ENCODE data around the gene LINC00237.

LINC00237 gene

GRCh38 chr20:21096321-21097043 is 9.7 kb downstream of the LINC00237 start:
- DNase-seq = no peak

DNA sequence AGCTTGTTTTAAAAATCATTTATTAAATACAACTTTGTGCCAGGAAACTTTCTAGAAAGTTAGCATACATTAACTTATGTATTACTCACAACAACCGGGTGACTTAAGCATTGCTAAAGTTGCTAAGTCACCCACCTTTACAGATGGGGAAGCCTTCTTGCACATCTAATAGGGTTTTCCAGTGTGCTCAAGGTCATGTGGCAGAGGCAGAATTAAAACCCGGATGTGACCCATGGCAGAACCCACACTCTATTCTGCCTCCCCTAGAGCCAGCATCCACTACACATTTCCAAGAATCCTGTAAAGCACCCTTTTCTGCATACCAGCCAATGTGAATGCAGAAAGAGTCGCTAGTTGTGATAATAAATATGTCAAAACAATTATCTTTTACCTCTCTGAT is 13.4 kb downstream of the LINC00237 start:
- no peak for DNase-seq

GRCh38 chr20:21090721-21091120 is 15.4 kb downstream of the LINC00237 start:
- no peak for DNase-seq

DNA sequence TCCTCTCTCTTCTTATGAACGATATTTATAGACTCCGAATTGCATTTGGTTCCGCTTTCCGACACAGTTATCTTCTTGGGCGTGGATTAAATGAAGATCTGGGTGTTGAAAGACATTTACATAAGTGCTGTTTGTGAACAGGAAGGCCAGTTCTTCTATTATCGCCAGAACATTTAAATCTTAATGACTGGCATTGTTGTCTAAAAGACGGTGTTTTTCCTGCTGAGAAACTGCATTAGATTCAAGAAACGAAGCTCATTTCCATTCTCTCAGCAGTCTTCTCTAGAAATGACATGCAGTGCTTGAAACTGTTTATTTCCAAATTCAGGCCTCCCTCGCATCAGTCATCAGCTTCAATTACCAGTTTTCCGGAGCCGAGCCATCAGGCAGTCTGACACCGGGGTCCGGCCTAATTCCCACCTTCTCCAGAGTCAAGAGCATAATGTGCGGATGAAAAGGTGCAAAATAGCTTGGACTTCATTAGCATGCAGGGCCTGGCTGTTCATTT is 16.0 kb downstream of the LINC00237 start:
- no peak for DNase-seq

GRCh38 chr20:21089391-21089790 is 16.8 kb downstream of the LINC00237 start:
- no peak for DNase-seq

GRCh38 chr20:21087862-21088540 is 18.2 kb downstream of the LINC00237 start:
- DNase-seq = no peak

DNA sequence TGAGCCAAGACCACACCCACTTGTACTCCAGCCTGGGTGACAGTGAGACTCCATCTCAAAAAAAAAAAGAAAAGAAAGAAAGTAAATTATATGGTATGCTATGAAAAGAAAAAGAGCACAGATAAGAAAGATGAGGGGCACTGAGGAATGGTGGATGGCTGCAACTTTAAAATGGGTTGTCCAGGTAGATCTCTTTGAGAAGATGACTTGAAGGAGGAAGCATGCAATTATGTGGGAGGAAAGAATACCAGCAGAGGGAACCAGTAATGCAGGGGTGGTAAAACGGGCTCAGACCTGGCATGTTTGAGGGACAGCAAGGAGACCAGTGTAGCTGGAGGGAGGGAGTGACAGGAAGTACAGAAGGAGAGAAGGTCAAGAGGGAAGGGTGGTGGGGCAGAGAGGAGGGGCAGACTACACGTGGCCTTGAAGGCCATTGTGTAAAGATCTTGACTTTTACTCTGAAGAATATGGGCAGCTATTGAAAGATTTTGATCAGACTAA is 22.3 kb downstream of the LINC00237 start:
- no peak for DNase-seq

DNA sequence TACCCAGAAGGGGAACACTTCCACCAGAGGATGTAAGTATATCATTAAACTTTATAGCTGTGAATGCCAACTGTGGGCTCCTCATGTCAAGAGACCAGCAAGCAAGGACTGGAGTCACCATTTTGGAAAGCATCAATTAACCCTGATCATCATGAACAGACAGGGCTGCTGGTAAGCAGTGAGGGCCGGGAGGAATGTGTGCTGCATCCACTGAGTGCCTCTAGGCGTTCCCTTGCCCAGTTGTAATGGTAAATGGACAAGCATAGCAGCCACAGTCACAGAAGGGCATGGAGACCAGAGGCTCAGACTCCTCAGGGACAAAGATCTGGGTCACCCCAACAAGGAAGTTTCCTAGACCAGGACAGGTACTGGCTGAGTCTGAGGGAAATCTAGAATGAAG is 23.6 kb downstream of the LINC00237 start:
- DNase-seq = no peak

DNA sequence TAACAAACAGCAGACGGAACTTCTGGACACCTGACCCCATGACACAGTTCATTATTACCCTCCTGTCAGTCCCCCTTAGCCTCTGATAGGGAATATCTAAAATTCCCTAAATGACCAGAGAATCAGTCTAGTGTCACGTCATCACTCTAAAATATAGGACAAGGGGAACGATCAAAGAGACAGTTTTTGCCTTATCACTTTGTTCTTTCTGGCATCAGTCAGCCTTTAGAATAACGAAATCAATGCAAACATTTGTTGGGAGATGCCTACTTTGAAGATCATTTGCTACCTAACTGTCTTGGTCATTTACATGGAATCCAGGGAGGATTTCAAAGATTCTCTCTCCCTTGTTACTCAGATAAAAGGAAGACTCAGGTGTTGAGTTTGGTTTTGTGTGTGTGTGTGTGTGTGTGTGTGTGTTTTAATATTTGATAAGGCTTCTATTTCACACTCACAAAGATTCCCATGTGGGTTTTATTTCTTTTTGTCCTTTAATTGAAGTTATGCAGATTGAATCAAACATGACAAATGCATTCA is 28.3 kb downstream of the LINC00237 start:
- DNase-seq = no peak

- DNase-seq = no peak
Measured at GRCh38 chr20:21076073-21076472, 30.1 kb downstream of the LINC00237 start.

- DNase-seq = no peak
Measured at GRCh38 chr20:21075471-21075870, 30.7 kb downstream of the LINC00237 start.

DNA sequence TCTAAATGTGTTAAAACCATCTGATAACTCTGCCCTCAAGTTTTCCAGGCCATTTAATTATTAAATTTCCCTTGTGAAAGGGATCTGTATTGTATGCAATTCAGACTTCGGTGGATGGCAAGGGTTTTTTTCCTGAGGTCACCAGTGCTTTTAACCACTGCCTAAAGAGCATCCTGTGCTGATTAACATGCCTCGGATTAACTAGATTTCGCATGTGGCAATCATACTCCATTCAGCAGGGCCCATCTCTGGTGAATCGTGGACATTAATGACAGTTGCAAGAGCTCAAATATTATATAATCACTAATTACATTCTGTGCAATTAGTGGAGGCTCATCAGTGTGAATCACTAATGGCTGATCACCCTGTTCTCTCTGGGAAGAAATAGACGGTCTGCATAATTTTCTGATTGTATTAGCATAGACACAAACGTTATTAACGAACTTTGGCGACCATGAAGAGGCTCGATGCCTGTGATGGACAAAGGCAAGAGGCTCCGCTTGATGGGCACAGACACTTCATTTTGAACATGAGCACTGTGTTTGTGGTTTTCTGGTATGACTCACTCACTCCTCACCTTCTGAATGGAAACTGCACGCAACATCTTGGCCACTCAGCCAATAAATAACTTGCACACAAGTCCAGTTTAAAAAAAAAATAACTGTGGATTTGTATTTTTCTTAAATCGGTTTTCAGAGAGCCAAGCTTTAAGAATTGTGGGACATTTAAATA is 31.4 kb downstream of the LINC00237 start:
- no peak for DNase-seq

DNA sequence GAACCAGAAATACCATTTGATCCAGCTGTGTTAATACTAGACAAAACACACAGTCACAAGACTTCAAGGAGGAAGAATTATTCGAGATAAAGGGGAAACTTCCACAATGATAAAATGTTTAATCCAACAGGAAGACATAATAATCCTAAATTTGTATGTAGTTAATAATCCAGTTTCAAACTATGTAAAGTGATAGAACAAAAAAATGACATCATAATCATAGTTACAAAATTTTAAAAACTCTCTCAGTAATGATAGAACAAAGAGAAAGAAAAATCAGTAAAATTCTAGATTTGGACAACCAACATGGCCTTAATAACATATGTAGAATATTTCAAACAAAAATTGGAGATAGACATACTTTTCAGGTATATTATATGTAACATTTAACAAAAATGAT is 38.9 kb downstream of the LINC00237 start:
- no peak for DNase-seq

DNA sequence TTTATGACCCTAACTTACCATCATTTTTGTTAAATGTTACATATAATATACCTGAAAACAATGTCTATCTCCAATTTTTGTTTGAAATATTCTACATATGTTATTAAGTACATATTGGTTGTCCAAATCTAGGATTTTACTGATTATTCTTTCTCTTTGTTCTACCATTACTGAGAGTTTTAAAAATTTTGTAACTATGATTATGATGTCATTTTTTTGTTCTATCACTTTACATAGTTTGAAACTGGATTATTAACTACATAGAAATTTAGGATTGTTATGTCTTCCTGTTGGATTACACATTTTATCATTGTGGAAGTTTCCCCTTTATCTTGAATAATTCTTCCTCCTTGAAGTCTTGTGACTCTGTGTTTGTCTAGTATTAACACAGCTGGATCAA is 41.2 kb downstream of the LINC00237 start:
- no peak for DNase-seq

DNA sequence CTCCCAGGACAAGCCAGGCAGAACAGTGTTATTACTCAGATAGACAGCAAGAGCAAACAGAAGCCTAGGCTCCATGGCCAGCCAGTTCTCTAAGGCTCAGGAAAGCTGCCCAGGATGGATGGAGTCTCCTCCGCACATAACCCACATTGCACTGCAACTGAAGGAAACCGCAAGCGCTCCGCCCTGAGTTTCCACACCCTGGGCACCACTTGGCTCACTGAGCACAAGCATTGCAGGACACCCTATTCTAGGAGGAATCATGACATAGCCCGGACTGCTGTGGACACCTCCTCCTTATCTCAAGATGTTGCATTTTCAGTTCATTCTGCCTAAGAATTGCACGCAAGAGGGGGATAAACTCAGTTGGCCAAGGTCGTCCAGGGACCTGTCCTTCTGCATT is 42.9 kb downstream of the LINC00237 start:
- DNase-seq = no peak

GRCh38 chr20:21053002-21053762 is 53.0 kb downstream of the LINC00237 start:
- no peak for DNase-seq

DNA sequence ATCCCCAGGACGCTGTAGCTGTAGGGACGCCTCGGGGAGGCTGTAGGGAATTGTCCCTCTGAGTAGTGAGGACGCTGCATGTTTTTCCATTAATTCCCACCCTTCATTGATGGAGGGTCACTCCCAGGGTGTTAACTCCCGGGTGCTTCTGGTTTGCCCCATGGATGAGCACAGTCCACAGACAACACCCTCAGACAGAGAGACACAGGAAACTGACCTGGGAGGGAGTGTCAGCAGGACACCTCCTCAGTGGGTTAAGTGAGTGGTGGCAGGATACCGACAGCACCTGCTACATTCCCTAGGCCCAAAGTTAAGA is 53.5 kb downstream of the LINC00237 start:
- DNase-seq = no peak

GRCh38 chr20:21052241-21052640 is 53.9 kb downstream of the LINC00237 start:
- DNase-seq = no peak

DNA sequence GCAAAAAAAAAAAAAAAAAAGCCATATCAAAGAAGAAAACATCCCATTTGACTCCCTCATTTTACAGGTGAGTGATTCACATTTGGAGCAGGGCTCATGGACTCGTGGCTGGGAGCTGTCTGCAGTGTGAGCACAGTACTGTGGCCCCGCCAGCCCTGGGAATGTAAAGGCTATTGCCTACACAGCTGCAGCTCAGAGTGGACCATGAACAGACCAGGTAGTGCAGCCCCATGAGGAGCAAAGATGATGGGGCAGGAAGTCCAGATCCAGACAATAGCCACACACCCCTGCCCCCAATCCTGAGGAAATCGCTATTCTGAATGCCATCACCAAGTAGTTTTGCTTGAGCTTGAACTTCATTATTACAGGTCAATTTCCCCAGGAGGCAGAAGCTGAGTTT is 55.4 kb downstream of the LINC00237 start:
- no peak for DNase-seq

DNA sequence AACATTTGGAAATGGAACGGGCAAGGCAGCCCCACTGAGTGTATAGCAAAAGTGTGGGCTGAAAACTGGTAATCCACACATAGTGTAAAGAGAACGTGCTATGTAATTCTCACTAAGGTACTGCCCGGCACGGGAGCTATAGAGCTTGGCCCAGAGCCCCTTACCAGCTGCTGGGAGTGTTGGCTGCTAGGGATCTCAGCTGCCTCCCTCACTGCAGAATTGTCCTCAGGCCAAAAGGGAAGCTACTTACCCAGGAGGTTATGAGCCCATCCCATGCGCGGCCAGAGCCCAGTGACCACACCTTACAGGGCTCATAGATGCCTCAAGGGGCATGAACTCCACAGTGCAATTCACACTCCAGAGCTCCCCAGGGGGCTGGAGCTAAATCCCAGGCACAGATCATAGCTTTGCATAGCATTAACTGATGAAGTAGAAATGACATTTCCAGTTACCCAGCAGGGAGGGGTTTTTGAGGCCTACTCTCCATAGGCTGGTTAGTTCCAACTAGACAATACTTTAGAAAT is 56.8 kb downstream of the LINC00237 start:
- DNase-seq = no peak

DNA sequence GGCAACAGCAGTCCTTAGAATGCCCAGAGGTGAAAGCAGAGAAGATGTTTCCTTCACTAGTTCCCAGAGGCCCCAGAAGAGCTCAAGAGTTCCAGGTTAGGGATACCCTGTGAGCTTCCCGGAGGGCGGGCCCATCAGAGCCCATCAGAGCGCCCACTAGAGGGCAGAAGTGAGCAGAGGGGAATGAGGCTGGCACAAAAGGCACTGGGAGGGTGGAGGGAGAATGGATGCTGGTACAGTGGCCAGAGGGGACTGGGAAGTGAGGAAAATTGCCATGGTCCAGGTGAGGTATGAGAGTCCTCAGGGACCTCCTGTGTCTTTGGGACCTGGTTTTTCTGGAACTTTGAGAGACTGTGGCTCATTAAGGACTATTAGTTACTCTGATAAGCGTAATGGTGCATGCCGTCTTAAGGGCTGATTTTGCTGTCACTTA is 57.3 kb downstream of the LINC00237 start:
- DNase-seq = peak in 4 of 6 experiments; percentile 1 to 17 (median 7)

DNA sequence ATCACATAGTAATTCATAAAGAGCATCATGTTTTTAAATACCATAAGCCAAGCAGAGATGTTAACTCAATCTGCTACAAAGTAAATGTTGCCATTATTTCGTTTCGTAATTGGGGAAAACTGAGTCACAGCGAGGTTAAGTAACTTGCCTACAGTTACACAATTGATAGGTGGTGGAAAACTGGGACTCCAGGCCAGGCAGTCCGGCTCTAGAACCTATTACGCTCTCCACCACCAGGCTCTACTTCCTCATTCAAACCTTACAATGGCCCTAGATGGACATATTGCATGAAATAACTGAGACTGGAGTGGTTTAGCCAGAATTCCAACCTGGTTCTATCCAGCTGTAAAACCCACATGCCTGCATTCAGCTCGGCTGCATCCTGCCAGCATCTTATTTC is 58.2 kb downstream of the LINC00237 start:
- DNase-seq = no peak

Data from stimulated activated naive CD4-positive, alpha-beta T cell (primary cell).